ENCODE measurements around the gene FAM25G.

The FAM25G gene

DNA sequence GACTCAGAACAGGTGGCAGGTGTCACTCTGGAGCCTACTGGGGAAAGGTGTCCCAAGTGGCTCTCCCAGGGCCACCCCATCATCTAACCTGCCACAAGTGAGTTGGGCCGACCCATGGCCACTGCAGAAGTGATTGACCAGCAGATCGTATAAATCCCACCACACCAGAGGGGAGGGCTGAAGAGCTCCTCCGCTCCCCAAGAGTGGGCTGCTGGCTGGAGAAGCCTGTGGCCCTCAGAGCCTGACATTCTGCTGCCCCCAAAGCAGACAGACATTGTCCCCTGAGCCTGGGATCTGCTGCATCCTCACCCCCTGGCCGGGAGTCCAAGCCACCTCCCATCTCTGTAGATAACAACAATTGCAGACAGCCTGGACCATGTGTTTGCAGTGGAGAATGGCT is 44.3 kb downstream of the FAM25G start:
- no peak for DNase-seq

DNA sequence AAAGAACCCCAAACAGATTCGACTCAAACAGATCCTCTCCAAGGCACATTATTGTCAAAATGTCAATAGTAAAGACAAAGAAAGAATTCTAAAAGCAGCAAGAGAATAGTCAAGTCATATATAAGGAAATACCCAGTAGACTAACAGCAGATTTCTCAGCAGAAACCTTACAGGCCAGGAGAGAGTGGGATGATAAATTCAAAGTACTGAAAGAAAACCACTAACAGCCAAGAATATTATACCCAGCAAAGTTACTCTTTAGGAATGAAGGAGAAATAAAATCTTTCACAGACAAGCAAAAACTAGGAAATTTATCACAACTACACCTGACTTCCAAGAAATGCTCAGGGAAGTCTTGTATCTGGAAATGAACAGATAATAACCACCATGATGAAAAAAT is 45.8 kb downstream of the FAM25G start:
- DNase-seq: no peak

DNA sequence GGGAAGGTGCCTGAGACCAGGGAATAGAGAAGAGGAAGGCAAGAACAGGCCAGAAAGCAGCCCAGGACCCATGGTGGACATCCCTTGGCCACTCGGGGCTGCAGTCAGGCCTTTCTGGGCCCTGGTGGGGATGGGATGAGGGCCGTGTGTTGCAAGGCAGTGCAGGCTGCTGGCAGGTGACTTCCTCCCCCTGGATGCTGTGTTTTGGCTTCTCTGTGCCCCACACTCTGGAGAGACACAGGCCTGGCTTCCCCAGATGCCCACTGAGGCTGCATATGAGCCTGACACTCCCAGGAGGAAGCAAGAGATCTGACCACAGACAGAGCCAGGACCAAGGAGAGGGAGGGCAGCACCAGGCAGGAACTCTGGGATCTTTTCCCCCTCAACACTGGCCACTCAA is 47.5 kb downstream of the FAM25G start:
- no peak for DNase-seq

DNA sequence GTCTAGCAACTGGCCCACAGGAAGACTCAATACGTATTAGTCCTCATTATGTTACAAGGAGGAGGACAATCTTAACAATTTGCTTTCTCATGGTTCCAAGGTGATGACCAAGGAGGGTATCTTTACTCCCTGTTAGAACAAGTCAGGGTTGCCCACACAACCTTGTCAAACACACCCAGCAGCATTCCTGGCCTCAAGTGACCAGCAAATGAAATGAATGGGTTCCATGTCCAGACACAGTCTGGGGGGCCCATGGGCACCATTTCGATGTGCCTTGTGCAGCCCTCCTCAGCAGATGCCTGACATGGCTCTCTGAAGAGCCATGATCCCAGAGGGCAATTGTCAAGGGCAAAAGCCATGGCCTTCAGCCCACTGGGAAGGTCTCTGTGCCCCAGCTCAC is 48.4 kb downstream of the FAM25G start:
- no peak for DNase-seq

DNA sequence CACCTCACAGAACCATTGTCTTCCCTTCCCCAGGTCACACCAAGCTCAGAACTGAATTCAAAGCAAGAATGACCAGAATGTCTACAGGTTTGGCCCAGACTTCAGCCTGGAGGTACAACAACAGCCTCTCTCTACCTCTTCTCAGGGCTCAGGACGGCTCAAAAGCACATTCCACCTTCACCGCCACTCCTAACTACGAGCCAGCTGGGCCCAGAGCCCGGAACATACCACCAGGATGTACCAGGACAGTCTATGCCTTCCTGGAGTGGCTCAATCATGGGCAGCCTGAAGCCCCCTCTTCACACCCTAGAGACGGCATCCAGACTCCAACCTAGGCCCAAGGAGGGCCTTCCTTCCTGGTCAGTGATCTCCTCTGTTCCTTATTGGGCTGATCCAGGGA is 49.1 kb downstream of the FAM25G start:
- no peak for DNase-seq

DNA sequence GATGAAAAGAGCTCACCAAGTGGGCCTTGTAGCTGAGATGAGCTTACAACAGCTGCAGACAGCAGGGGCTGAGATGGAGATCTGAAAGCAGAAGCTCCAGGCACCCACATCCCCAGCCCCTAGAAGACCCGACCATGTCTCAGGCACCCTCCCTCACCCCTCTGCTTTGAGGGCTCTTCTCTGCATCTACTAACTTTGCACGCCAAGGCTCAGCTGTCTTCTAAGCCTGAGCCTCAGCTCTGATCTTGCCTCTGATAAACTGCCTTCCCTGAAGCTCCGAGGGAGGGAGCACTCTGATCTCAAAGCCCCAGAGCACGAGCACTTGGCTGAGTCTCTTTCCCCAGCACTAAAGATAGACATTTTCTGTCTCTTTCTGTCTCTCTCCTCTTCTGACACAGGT is 49.6 kb downstream of the FAM25G start:
- DNase-seq: no peak

DNA sequence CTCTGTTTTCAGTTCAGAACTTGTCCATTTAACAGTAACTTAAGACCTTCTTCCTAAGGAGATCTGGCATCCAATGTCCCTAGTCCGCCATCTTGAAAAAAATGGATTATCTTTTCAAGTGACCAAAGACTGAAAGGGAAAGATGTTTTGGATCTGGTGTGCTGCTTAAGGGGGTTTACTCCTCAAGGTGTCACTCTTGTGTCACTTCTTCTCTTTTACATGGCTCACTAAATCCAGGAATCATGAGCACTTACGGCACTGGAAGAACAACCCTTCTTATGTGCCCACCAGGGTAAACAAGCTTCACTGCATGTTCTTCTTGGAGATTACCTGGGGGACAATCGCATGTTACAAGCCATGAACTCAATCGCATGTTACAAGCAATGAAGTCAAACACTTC is 51.3 kb downstream of the FAM25G start:
- DNase-seq: no peak

DNA sequence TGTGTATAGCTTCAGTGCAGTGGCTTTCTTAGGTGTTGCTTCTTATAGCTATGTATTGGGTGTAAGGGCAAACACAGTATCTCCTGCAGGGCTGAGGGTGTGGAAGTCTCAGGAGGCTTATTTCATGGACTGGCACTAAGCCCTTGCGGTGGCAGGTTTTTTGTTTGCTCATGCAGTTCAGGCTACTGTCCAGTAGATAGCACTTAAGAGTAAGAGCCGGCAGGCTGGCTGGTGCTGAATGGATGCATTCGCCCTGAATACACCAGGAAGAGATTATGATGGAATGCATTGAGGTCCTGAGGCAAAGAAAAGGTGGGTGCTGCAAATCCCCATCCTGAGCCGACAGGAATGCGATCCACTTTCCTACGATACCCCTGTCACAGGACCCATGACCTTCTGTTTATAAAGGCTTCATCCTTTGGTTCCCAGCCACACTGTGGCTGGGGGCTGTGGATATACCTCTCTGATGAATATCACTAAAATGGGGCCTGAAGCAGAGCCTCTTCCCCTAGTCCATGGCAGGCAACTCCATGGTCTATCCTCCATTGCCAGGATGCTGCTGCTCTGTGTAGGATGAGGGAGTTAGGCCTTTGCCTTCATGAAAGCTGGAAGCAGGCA is 52.5 kb downstream of the FAM25G start:
- peak in 1 of 2 donors; percentile 51 for DNase-seq

All from inflammatory macrophage (primary cell).